Right kidney (tissue), 9 donors: Measurements from ENCODE around the gene CSNK1D.
A peak's percentile ranks its signal among the peaks of the same experiment; 100 is the strongest.

Experiments
- DNase-seq: peaks from one replicate; pipeline ENCODE4 v3.0.0-alpha.2; 2016
- long read RNA-seq, 8 donors: transcript quantifications; one replicate each; lab custom pipeline, GENCODE V29; 2026

The CSNK1D gene
- long read RNA-seq, donor 1, transcript CSNK1D-203 (10 exons, 2,047 nt) = major isoform, 9 of 19 reads
- long read RNA-seq, donor 1, partial matches to known transcripts = 0 of 19 reads
- long read RNA-seq, donor 1, other reads (novel, unspliced or antisense) = 0 of 19 reads
- long read RNA-seq, donor 2, partial matches to known transcripts = 0 of 7 reads
- long read RNA-seq, donor 2, other reads (novel, unspliced or antisense) = 0 of 7 reads
- long read RNA-seq, donor 3, partial matches to known transcripts = 0 of 7 reads
- long read RNA-seq, donor 3, other reads (novel, unspliced or antisense) = 0 of 7 reads
- long read RNA-seq, donor 4, transcript CSNK1D-203 (10 exons, 2,047 nt) = major isoform, 9 of 34 reads
- long read RNA-seq, donor 4, partial matches to known transcripts = 20 of 34 reads
- long read RNA-seq, donor 4, other reads (novel, unspliced or antisense) = 0 of 34 reads
- long read RNA-seq, donor 5, transcript CSNK1D-203 (10 exons, 2,047 nt) = major isoform, 17 of 23 reads
- long read RNA-seq, donor 5, partial matches to known transcripts = 0 of 23 reads
- long read RNA-seq, donor 5, other reads (novel, unspliced or antisense) = 0 of 23 reads
- long read RNA-seq, donor 6, transcript CSNK1D-203 (10 exons, 2,047 nt) = major isoform, 12 of 23 reads
- long read RNA-seq, donor 6, partial matches to known transcripts = 0 of 23 reads
- long read RNA-seq, donor 6, other reads (novel, unspliced or antisense) = 0 of 23 reads
- long read RNA-seq, donor 7 = 0 reads
- long read RNA-seq, donor 8, transcript CSNK1D-203 (10 exons, 2,047 nt) = major isoform, 8 of 21 reads
- long read RNA-seq, donor 8, partial matches to known transcripts = 7 of 21 reads
- long read RNA-seq, donor 8, other reads (novel, unspliced or antisense) = 0 of 21 reads

GRCh38 chr17:82273327-82274133, at the start of gene CSNK1D:
Gene CSNK1D (minus strand): TSS chr17:82273700. CDS start chr17:82273381, 319 bp downstream.
- DNase-seq = peak; percentile 100

GRCh38 chr17:82322526-82323453, 49.3 kb upstream of the CSNK1D start:
- DNase-seq = no peak

GRCh38 chr17:82321947-82322466, 48.5 kb upstream of the CSNK1D start:
- no peak for DNase-seq

GRCh38 chr17:82320956-82321927, 47.7 kb upstream of the CSNK1D start:
- peak; percentile 38 for DNase-seq

GRCh38 chr17:82320140-82320840, 46.8 kb upstream of the CSNK1D start:
- no peak for DNase-seq

GRCh38 chr17:82319619-82320062, 46.1 kb upstream of the CSNK1D start:
- DNase-seq = no peak

- DNase-seq = no peak
Observed at GRCh38 chr17:82318772-82319606, 45.5 kb upstream of the CSNK1D start.

GRCh38 chr17:82318169-82318498, 44.6 kb upstream of the CSNK1D start:
- DNase-seq = no peak

- DNase-seq = peak; percentile 30
Observed at GRCh38 chr17:82317394-82318168, 44.1 kb upstream of the CSNK1D start, which contains the start of gene CD7. Gene CD7 (minus strand): TSS chr17:82317608. CDS start chr17:82317495, 113 bp downstream.

GRCh38 chr17:82316651-82317393, 43.3 kb upstream of the CSNK1D start:
- DNase-seq = peak; percentile 17

GRCh38 chr17:82315703-82316358, 42.3 kb upstream of the CSNK1D start:
- DNase-seq = peak; percentile 20

- no peak for DNase-seq
Observed at GRCh38 chr17:82314727-82315605, 41.5 kb upstream of the CSNK1D start.

- DNase-seq = no peak
Observed at GRCh38 chr17:82314012-82314726, 40.7 kb upstream of the CSNK1D start.
